Epithelial cell of esophagus (primary cell): ENCODE results near the gene NUP205.

ENCODE experiments used
- DNase-seq: peaks from one replicate; pipeline ENCODE4 v3.0.0; 2010; ENCODE audit warnings: low read depth
- H3K4me3 ChIP-seq: 2 replicates; pipeline ENCODE4 v1.5.1; 2011; ENCODE audit warnings: mild to moderate bottlenecking, low read length, control low read depth
- TF ChIP-seq, protein P1 (sequence below): IDR thresholded peaks from 2 replicates; pipeline ENCODE4 v1.5.1; 2011; ENCODE audit warnings: low read depth, mild to moderate bottlenecking, low read length, control low read depth, inconsistent platforms; ENCODE audit not compliant: insufficient read depth; ENCODE audit errors: missing control alignments

Gene NUP205

DNA sequence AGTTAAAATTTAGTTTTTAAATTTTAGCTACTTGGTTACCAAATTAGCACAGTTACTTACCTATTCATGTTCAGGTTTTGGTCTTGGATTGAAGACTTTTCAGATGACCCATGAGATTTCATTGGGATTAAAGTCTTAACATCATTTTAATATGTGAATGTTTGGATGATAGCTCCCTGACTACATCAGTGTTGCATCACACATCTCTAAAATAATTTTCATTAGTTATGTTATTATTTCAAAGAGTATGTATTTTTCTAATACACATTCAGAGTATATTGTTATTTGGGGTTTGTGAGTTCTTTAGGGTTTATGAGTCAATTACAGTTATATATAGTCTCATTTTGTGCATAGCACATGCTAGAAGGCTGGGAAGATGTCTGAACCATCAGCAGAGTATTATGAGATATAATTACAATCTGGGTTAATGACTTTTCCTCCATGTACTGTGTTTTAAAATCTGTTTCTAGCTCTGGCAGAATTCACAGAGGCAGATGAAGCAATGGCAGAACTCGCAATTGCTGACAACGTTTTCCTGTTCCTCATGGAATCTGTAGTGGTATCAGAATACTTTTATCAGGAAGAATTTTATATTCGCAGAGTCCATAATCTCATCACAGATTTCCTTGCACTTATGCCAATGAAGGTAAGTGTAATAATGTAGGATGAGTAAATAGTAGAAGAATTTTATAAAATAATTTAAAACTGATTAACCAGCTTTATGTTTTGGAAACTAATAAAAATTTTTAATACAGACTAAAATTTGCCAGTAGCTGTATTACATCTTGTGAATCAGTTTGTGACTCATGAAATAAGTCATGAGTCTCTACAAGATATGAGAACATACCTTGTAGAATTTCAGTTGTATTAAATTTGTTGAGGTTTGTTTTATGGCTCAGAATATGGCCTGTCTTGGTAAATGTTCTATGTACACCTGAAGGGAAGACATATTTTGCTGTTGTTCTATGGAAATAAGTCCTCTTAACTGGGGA is 26.9 kb downstream of the NUP205 start:
- TF ChIP-seq, protein P1, sequence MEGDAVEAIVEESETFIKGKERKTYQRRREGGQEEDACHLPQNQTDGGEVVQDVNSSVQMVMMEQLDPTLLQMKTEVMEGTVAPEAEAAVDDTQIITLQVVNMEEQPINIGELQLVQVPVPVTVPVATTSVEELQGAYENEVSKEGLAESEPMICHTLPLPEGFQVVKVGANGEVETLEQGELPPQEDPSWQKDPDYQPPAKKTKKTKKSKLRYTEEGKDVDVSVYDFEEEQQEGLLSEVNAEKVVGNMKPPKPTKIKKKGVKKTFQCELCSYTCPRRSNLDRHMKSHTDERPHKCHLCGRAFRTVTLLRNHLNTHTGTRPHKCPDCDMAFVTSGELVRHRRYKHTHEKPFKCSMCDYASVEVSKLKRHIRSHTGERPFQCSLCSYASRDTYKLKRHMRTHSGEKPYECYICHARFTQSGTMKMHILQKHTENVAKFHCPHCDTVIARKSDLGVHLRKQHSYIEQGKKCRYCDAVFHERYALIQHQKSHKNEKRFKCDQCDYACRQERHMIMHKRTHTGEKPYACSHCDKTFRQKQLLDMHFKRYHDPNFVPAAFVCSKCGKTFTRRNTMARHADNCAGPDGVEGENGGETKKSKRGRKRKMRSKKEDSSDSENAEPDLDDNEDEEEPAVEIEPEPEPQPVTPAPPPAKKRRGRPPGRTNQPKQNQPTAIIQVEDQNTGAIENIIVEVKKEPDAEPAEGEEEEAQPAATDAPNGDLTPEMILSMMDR: no peak
- H3K4me3 ChIP-seq: no peak overlapping the region
- peak; percentile 46 for DNase-seq

DNA sequence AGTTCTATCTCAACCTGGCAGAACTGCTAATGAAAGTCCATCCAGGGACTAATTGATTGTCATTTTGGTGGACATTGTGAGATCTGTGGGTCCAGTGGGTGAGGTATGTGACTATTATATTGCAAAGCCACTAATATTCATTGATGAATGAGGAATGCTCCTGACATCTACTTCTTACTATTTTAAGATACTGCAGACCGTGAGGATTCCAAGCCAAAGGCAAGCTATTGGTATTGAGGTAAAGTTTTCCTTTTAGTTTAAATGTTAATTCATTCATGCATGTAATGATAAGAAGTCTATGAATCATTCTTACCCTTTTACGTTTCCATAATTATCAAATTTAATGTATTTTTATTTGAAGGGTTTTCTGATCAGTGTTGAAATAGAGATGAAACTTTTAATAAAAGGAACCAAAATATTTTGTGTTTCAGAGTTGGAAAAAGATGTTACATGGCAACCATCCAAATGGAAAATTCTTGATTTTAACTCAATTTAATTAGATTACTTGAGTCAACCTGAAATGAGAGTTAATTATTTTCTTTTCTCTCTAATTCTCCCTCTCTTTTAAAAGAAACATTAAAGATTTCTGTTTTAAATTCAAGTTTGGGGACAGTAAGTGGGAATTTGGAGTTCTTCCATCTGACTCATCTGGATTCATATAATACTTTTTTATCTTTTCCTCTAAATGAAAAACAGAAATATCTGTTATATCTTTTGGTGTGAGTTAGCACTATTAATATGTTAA is 39.6 kb downstream of the NUP205 start:
- DNase-seq: no peak
- TF ChIP-seq, protein P1: no peak
- H3K4me3 ChIP-seq: no peak overlapping the region

DNA sequence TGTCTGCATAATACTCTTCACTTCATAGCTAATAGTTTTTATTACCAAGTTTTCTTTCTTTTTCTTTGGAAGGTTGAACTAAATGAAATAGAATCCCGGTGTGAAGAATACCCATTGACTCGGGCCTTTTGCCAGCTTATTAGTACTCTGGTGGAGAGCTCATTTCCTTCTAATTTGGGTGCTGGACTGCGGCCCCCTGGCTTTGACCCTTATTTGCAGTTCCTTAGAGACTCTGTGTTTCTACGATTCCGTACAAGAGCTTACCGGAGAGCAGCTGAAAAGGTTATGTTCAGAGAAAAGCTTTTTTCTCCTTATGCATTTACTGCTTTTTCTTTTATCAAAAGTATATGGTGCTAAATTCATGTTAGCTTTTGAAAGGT is 40.2 kb downstream of the NUP205 start:
- TF ChIP-seq, protein P1: no peak
- no peak for DNase-seq
- no peak overlapping the region for H3K4me3 ChIP-seq

DNA sequence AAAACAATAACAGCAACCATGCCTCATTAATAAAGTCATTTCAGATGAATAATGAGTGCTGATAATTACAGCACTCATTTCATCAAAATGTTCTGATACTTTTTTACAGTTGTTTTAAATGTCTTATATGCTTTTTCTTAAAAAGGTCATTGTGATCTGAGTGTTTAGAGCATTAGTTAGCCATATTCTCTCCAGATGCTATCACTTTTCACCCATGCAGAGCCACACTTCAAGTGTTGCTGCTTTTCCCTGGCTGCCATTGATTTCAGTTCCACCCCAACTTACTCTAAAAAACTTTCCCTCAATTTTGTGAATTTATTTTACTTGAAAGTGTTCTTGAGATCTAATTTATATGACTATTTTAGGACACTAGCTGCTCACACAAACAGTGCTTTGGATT is 41.8 kb downstream of the NUP205 start:
- H3K4me3 ChIP-seq: no peak overlapping the region
- TF ChIP-seq, protein P1: no peak
- no peak for DNase-seq

DNA sequence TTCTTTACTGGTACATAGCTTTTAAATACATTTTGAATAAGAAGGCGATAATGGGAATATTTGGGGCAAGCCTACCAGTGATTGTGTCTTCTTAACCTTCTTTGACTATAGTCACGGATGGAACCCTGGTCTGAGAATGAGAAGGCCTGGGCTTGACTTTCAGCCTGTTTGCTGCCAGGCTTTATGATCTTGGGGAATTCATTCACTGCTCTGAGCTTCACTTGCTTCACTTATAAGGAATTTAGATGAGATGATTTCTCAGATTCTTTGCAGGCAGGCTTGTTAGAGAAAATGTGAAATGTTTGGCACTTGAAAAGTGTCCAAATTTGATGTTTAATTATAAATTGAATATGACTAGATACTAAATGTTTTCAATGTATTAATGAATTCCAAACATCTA is 42.5 kb downstream of the NUP205 start:
- no peak overlapping the region for H3K4me3 ChIP-seq
- DNase-seq: no peak
- TF ChIP-seq, protein P1: no peak

DNA sequence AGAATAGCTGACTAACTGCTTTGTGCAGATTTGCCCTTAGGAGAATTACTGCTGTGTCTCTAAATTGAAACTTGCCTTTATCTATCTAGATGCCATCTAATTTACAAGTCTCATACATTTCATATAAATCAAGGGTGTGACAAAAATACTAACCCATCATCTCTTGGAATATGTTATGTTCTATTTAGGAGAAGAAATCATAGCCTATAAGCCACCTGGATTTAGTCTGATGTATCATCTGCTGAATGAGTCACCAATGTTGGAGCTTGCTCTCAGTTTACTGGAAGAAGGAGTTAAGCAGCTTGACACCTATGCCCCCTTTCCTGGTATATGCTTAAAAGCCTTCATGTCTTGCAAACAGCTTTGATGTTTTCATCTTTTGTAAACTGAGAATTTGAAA is 43.5 kb downstream of the NUP205 start:
- DNase-seq: peak; percentile 58
- TF ChIP-seq, protein P1: no peak
- H3K4me3 ChIP-seq: no peak overlapping the region
